Urinary bladder (tissue), 4 donors: Measurements from ENCODE around the gene WASF2. TPM values are rescaled to one million over a fixed set of nuclear protein-coding genes. Genes with fewer than 3 reads are reported as not detected.

Experiments used
- DNase-seq: peaks from one replicate; pipeline ENCODE4 v3.0.0-alpha.2; 2015; ENCODE audit errors: extremely low spot score
- H3K27ac ChIP-seq: one replicate; pipeline ENCODE4 v1.5.1; 2013; ENCODE audit warnings: low read depth, mild to moderate bottlenecking, moderate library complexity
- H3K36me3 ChIP-seq: one replicate; pipeline ENCODE4 v1.6.1; 2013; ENCODE audit warnings: mild to moderate bottlenecking, moderate library complexity; ENCODE audit not compliant: insufficient read depth
- H3K4me1 ChIP-seq: one replicate; pipeline ENCODE4 v1.6.1; 2013; ENCODE audit warnings: mild to moderate bottlenecking, moderate library complexity; ENCODE audit not compliant: insufficient read depth
- H3K4me3 ChIP-seq: one replicate; pipeline ENCODE4 v1.5.1; 2013; ENCODE audit warnings: low read depth, low read length
- whole genome bisulfite sequencing: extraction: QIAGEN DNeasy Blood & Tissue Kit; methylation state at CpG from one replicate; pipeline ENCODE4 v1.1.7; 2013; 5-methylcytosine and 5-hydroxymethylcytosine counted together
- polyA plus RNA-seq: library from polyadenylated mRNA; stranded (reverse); fragments of 200-250 nt; gene quantifications from one replicate; pipeline ENCODE4 v1.2.3, GENCODE V29; 2013
- total RNA-seq: library from RNA; depleted of rRNA; stranded (reverse); fragments of >200 nt; gene quantifications from one replicate; pipeline ENCODE4 v1.2.3, GENCODE V29; 2014
- donor health status: healthy with polysubstance abuse.
- donor health status: healthy.

Gene WASF2
- total and polyA plus RNA-seq, 2 donors, result 40.7 to 83.6 TPM

DNA sequence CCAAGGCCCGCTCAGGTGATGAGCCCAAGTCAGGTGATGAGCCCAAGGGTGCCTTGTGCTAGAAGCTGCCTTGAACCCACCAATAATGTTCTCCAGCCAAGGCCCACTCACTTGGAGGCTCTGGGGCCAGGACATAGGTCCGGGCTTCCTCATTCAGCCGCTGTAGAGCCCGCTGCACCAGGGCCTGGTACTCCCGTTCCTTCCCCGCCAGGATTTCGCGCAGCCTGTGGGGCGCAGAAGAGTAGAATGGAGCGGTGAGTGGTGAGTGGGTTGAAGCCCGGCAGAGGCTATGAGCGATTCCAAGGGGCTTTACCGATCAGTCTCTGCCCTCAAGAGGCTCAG, 133.7 kb downstream of the WASF2 start:
- Histone ChIP-seq H3K4me3 (no peak overlapping the region), H3K36me3 (no peaks in the 10 kb centered on the region)
- 87% methylated on average over 13 of the region's 13 CpGs for WGBS

DNA sequence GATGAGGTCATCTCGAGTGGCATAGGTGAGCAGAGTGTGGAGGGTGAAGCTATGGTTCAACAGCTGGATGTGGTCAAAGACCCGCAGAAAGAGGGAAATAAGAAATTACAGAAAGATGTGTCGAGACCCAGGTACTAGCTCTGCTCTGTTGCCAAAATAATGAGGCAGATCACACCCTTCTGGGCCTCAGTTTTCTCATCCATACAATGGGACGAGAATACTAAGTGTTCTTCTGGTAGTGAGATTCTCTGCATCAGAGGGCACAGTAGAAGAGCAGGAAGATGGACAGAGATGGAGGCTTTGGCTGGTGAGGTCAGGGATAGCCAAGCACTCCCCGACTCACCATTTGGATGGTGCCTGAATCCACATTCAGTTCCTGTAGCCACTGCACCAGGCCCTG, 134.3 kb downstream of the WASF2 start:
- Histone ChIP-seq H3K4me1 (no peaks in the 10 kb centered on the region), H3K36me3 (no peaks in the 10 kb centered on the region), H3K4me3 (no peak overlapping the region), H3K27ac (no peak overlapping the region)
- DNase-seq, result no peak
- WGBS, result 94% methylated on average over 5 of the region's 5 CpGs

More for the DNA sequence above, 133.7 kb downstream of the WASF2 start:
- Histone ChIP-seq H3K4me1 (no peaks in the 10 kb centered on the region), H3K27ac (no peak overlapping the region)
- no peak for DNase-seq

Other genes with a start within 250 kb of the WASF2 start
- 12.8 TPM for gene TMEM222, start 168.0 kb downstream of the WASF2 start, total RNA-seq
- 58.4 TPM for gene TMEM222, start 168.0 kb downstream of the WASF2 start, polyA plus RNA-seq
- 12.8 TPM for gene SYTL1, start 148.1 kb downstream of the WASF2 start, total RNA-seq
- 31.0 TPM for gene SYTL1, start 148.1 kb downstream of the WASF2 start, polyA plus RNA-seq
- gene MAP3K6, start 123.2 kb downstream of the WASF2 start, total RNA-seq, result 10.1 TPM
- gene MAP3K6, start 123.2 kb downstream of the WASF2 start, polyA plus RNA-seq, result 83.3 TPM
- gene FCN3, start 115.3 kb downstream of the WASF2 start, total RNA-seq, result not detected
- 4.5 TPM for gene FCN3, start 115.3 kb downstream of the WASF2 start, polyA plus RNA-seq
- gene CD164L2, start 106.8 kb downstream of the WASF2 start, total RNA-seq, result not detected
- gene CD164L2, start 106.8 kb downstream of the WASF2 start, polyA plus RNA-seq, result 0.06 TPM
- gene GPR3, start 97.5 kb downstream of the WASF2 start, total RNA-seq, result 0.16 TPM
- 1.8 TPM for gene GPR3, start 97.5 kb downstream of the WASF2 start, polyA plus RNA-seq
- 19.0 TPM for gene AHDC1, start 114.0 kb upstream of the WASF2 start, total RNA-seq
- 44.8 TPM for gene AHDC1, start 114.0 kb upstream of the WASF2 start, polyA plus RNA-seq
- gene FGR, start 145.0 kb upstream of the WASF2 start, total RNA-seq, result 3.4 TPM
- gene FGR, start 145.0 kb upstream of the WASF2 start, polyA plus RNA-seq, result 15.8 TPM
- gene IFI6, start 182.0 kb upstream of the WASF2 start, total RNA-seq, result 40.2 TPM
- 217 TPM for gene IFI6, start 182.0 kb upstream of the WASF2 start, polyA plus RNA-seq
- 18.2 TPM for gene FAM76A, start 235.8 kb upstream of the WASF2 start, total RNA-seq
- gene FAM76A, start 235.8 kb upstream of the WASF2 start, polyA plus RNA-seq, result 8.1 TPM